ENCODE data around the gene AKNAD1.
"Not testable (repeated sequence)": the region's sequence is repeated elsewhere in the genome, so short reads cannot be mapped to it uniquely, and the experiment has no call there.

AKNAD1 gene

GRCh38 chr1:108856994-108857393, at the start of gene AKNAD1:
Gene AKNAD1, minus strand, starts transcription at chr1:108857094. Its CDS starts 4,430 bp downstream, at chr1:108852664.
- no peak for FAIRE-seq

- no peak for FAIRE-seq
These were observed 44.2 kb upstream of the AKNAD1 start for GRCh38 chr1:108901106-108901505.

- FAIRE-seq = peak; percentile 98
These were observed 41.2 kb upstream of the AKNAD1 start for GRCh38 chr1:108897865-108898720.

GRCh38 chr1:108896146-108897145, 39.6 kb upstream of the AKNAD1 start:
- no peak for FAIRE-seq

GRCh38 chr1:108893141-108893530, 36.2 kb upstream of the AKNAD1 start:
- FAIRE-seq = no peak

GRCh38 chr1:108892356-108893140, 35.7 kb upstream of the AKNAD1 start:
- FAIRE-seq = no peak

GRCh38 chr1:108889706-108890384, 33.0 kb upstream of the AKNAD1 start:
- FAIRE-seq = no peak

GRCh38 chr1:108889006-108889645, 32.2 kb upstream of the AKNAD1 start:
- not testable (repeated sequence) for FAIRE-seq

GRCh38 chr1:108886292-108886691, 29.4 kb upstream of the AKNAD1 start:
- FAIRE-seq = no peak

- FAIRE-seq = no peak
These were observed 28.1 kb upstream of the AKNAD1 start for GRCh38 chr1:108884968-108885367.

GRCh38 chr1:108882837-108883236, 25.9 kb upstream of the AKNAD1 start:
- no peak for FAIRE-seq

GRCh38 chr1:108881369-108881768, 24.5 kb upstream of the AKNAD1 start:
- no peak for FAIRE-seq

- no peak for FAIRE-seq
These were observed 24.0 kb upstream of the AKNAD1 start for GRCh38 chr1:108880850-108881249.

GRCh38 chr1:108878678-108879077, 21.8 kb upstream of the AKNAD1 start:
- no peak for FAIRE-seq

GRCh38 chr1:108878160-108878469, 21.2 kb upstream of the AKNAD1 start:
- FAIRE-seq = no peak

GRCh38 chr1:108877348-108878159, 20.7 kb upstream of the AKNAD1 start:
- no peak for FAIRE-seq

GRCh38 chr1:108871050-108871724, 14.3 kb upstream of the AKNAD1 start:
- FAIRE-seq = no peak

- FAIRE-seq = no peak
These were observed 8.5 kb upstream of the AKNAD1 start for GRCh38 chr1:108865316-108865910.

- no peak for FAIRE-seq
These were observed 7.1 kb upstream of the AKNAD1 start for GRCh38 chr1:108863984-108864383.

Data from A204.1 (cell line).